Peyer's patch (tissue), 4 donors: ENCODE measurements around the gene CIP2A. TPM values are rescaled to one million over a fixed set of nuclear protein-coding genes. Genes with fewer than 3 reads are reported as not detected.

Experiments used
- DNase-seq, 3 donors: peaks; one replicate each; pipeline ENCODE4 v3.0.0-alpha.2; 2017 to 2019
- H3K27ac ChIP-seq, 4 donors: fragments of 200-600 bp; sonication (generic); one replicate each; pipeline ENCODE4 v1.5.1; 2016 to 2019
- H3K27me3 ChIP-seq, 2 donors: fragments of 200-600 bp; sonication (generic); one replicate each; pipeline ENCODE4 v1.5.1; 2019
- H3K36me3 ChIP-seq, 3 donors: fragments of 200-600 bp; sonication (generic); one replicate each; pipeline ENCODE4 v1.5.1; 2016 to 2019
- H3K4me1 ChIP-seq, 4 donors: fragments of 200-600 bp; sonication (generic); one replicate each; pipeline ENCODE4 v1.5.1; 2016 to 2019
- H3K4me3 ChIP-seq, 4 donors: fragments of 200-600 bp; sonication (generic); 1 replicate in 3 of 4; 2 replicates in 1 of 4; pipeline ENCODE4 v1.5.1; 2016 to 2019; ENCODE audit warnings: mild to moderate bottlenecking in 1 of 4
- H3K9me3 ChIP-seq, 4 donors: fragments of 200-600 bp; sonication (generic); one replicate each; pipeline ENCODE4 v1.5.1; 2016 to 2019; ENCODE audit warnings: mild to moderate bottlenecking in 1 of 4
- CTCF ChIP-seq, 6 experiments: fragments of 450-650 bp in 4 of 6; fragments of 200-600 bp in 2 of 6; sonication (generic) in 1 of 6; IDR thresholded peaks; one replicate each; pipeline ENCODE4 v1.5.1; 2017 to 2019; ENCODE audit warnings: antibody characterized with exemption in 6 of 6, mild to moderate bottlenecking in 3 of 6, moderate library complexity in 1 of 6
- POLR2A ChIP-seq, 2 donors: fragments of 450-650 bp; IDR thresholded peaks; one replicate each; pipeline ENCODE4 v1.5.1; 2017; ENCODE audit warnings: antibody characterized with exemption in 2 of 2, mild to moderate bottlenecking in 2 of 2, moderate library complexity in 2 of 2
- total RNA-seq, 4 donors: library from RNA; depleted of rRNA; stranded (reverse); fragments of >200 nt; gene quantifications; one replicate each; pipeline ENCODE4 v1.1.0, GENCODE V29; 2016

Gene CIP2A
- total RNA-seq, 4 donors from 2014 or later, result 2.1 to 7.4 (median 4.5) TPM

GRCh38 chr3:108564564-108564963, 24.7 kb downstream of the CIP2A start:
- Histone ChIP-seq H3K27ac (no peak overlapping the region), H3K4me3 (no peak overlapping the region), H3K4me1 (no peaks in the 10 kb centered on the region), H3K36me3 (no peaks in the 10 kb centered on the region), H3K27me3 (no peaks in the 10 kb centered on the region), H3K9me3 (no peaks in the 10 kb centered on the region)
- TF ChIP-seq POLR2A (IDR thresholded peaks at IDR 0.05) (no peak), CTCF (IDR thresholded peaks at IDR 0.05) (no peak)
- DNase-seq, result no peak

- no peak for TF ChIP-seq CTCF (IDR thresholded peaks at IDR 0.05)
- no peak for TF ChIP-seq POLR2A (IDR thresholded peaks at IDR 0.05)
- H3K27ac ChIP-seq, result no peak overlapping the region
- no peaks in the 10 kb centered on the region for H3K36me3 ChIP-seq
- H3K4me3 ChIP-seq, result no peak overlapping the region
- no peak for DNase-seq
- H3K4me1 ChIP-seq, result no peaks in the 10 kb centered on the region
- no peaks in the 10 kb centered on the region for H3K27me3 ChIP-seq
- H3K9me3 ChIP-seq, result no peaks in the 10 kb centered on the region
Observed at GRCh38 chr3:108562565-108562964, 26.7 kb downstream of the CIP2A start.

GRCh38 chr3:108555966-108556581, 33.2 kb downstream of the CIP2A start:
- H3K4me1 ChIP-seq, result peaks cover 0 to 10% (median 0%) of the 10 kb centered on the region in 4 donors
- TF ChIP-seq POLR2A (IDR thresholded peaks at IDR 0.05) (no peak), CTCF (IDR thresholded peaks at IDR 0.05) (no peak)
- no peaks in the 10 kb centered on the region for H3K36me3 ChIP-seq
- no peaks in the 10 kb centered on the region for H3K9me3 ChIP-seq
- no peak overlapping the region for H3K4me3 ChIP-seq
- DNase-seq, result no peak
- no peaks in the 10 kb centered on the region for H3K27me3 ChIP-seq
- no peak overlapping the region for H3K27ac ChIP-seq

GRCh38 chr3:108554913-108555571, 34.2 kb downstream of the CIP2A start:
- no peak for DNase-seq
- TF ChIP-seq POLR2A (IDR thresholded peaks at IDR 0.05) (no peak), CTCF (IDR thresholded peaks at IDR 0.05) (no peak)
- H3K4me3 ChIP-seq, result no peak overlapping the region
- peaks cover 0 to 10% (median 0%) of the 10 kb centered on the region in 4 donors for H3K4me1 ChIP-seq
- no peaks in the 10 kb centered on the region for H3K27me3 ChIP-seq
- H3K36me3 ChIP-seq, result no peaks in the 10 kb centered on the region
- no peaks in the 10 kb centered on the region for H3K9me3 ChIP-seq
- H3K27ac ChIP-seq, result no peak overlapping the region

GRCh38 chr3:108554229-108554628, 35.0 kb downstream of the CIP2A start:
- Histone ChIP-seq H3K27me3 (no peaks in the 10 kb centered on the region), H3K9me3 (no peaks in the 10 kb centered on the region), H3K36me3 (no peaks in the 10 kb centered on the region), H3K27ac (no peak overlapping the region), H3K4me1 (peaks cover 0 to 10% (median 0%) of the 10 kb centered on the region in 4 donors), H3K4me3 (no peak overlapping the region)
- no peak for TF ChIP-seq CTCF (IDR thresholded peaks at IDR 0.05)
- TF ChIP-seq POLR2A (IDR thresholded peaks at IDR 0.05), result no peak
- DNase-seq, result no peak
